Testis (tissue), 2 donors: ENCODE results near the gene FHL2.

Experiments
- POLR2A ChIP-seq: fragments of 450-650 bp; IDR thresholded peaks from one replicate; pipeline ENCODE4 v1.6.1; 2017; ENCODE audit warnings: antibody characterized with exemption, mild to moderate bottlenecking, moderate library complexity
- TF ChIP-seq, protein P1 (sequence below), 3 experiments: fragments of 450-650 bp in 2 of 3; fragments of 200-600 bp in 1 of 3; sonication (generic) in 1 of 3; IDR thresholded peaks; one replicate each; pipeline ENCODE4 v1.5.1; 2016 to 2019; ENCODE audit warnings: antibody characterized with exemption in 3 of 3, mild to moderate bottlenecking in 2 of 3, moderate library complexity in 1 of 3

- TF ChIP-seq, protein P1, sequence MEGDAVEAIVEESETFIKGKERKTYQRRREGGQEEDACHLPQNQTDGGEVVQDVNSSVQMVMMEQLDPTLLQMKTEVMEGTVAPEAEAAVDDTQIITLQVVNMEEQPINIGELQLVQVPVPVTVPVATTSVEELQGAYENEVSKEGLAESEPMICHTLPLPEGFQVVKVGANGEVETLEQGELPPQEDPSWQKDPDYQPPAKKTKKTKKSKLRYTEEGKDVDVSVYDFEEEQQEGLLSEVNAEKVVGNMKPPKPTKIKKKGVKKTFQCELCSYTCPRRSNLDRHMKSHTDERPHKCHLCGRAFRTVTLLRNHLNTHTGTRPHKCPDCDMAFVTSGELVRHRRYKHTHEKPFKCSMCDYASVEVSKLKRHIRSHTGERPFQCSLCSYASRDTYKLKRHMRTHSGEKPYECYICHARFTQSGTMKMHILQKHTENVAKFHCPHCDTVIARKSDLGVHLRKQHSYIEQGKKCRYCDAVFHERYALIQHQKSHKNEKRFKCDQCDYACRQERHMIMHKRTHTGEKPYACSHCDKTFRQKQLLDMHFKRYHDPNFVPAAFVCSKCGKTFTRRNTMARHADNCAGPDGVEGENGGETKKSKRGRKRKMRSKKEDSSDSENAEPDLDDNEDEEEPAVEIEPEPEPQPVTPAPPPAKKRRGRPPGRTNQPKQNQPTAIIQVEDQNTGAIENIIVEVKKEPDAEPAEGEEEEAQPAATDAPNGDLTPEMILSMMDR (IDR thresholded peaks at IDR 0.05) = no peak
- no peak for TF ChIP-seq POLR2A
Measured at GRCh38 chr2:105323111-105323510, 75.7 kb downstream of the FHL2 start.
